K562 (cell line): ENCODE results near the gene FOS. TPM values are rescaled to one million over a fixed set of nuclear protein-coding genes. Genes with fewer than 3 reads are reported as not detected.

Experiments used
- ATAC-seq: fragments of 200-7000 bp; cut with Tn5 transposase; 3 replicates; pipeline ENCODE4 v1.9.1; 2020; ENCODE audit warnings: moderate library complexity
- BruUV-seq: library from RNA; stranded (reverse); fragments of 400-500 nt; replicated peaks from 2 replicates; lab custom pipeline; 2021; lab: Mats Ljungman, UMichigan
- CTCF ChIA-PET: fragments of 300-600 bp; formaldehyde crosslinking; extraction: SDS; loops from one replicate; lab custom pipeline; 2021; ENCODE audit warnings: low intra/inter-chr PET ratio; lab: Yijun Ruan, JAX
- POLR2A ChIA-PET: fragments of 300-600, 350-650 bp; sonication (Branson Sonifier 250); formaldehyde crosslinking; extraction: SDS; loops from one replicate; lab custom pipeline; 2021; ENCODE audit warnings: antibody characterized with exemption, inconsistent platforms; lab: Yijun Ruan, JAX
- DNase-seq, 4 experiments: peaks; one replicate each; pipeline versions ENCODE4 v3.0.0 to v3.0.0-alpha.2; 2011 to 2018; ENCODE audit warnings: low spot score in 3 of 4, mixed read lengths in 3 of 4; ENCODE audit errors: extremely low read depth in 1 of 4
- FAIRE-seq: peaks from 2 replicates; lab custom pipeline; 2011; peaks lifted over from hg19 to GRCh38; lab: Jason Lieb, UNC
- H2AFZ ChIP-seq: 2 replicates; pipeline ENCODE4 v1.6.0; 2011; ENCODE audit warnings: low read depth, low read length, control low read depth, inconsistent platforms
- H3K27ac ChIP-seq: fragments of 200-600 bp; 3 replicates; pipeline ENCODE4 v1.8.0; 2011; ENCODE audit warnings: low read depth, mild to moderate bottlenecking, control low read depth, inconsistent platforms, low read length, moderate library complexity, mixed read lengths; ENCODE audit errors: extremely low read depth
- H3K27me3 ChIP-seq, 2 experiments: fragments of 300-600 bp in 1 of 2; 2 replicates in 1 of 2; 3 replicates in 1 of 2; pipeline versions ENCODE4 v1.6.0 to v1.8.0; 2011; ENCODE audit warnings: inconsistent platforms in 2 of 2, low read length in 2 of 2, mild to moderate bottlenecking in 1 of 2, mixed read lengths in 1 of 2, moderate library complexity in 1 of 2; ENCODE audit not compliant: control insufficient read depth in 2 of 2, insufficient read depth in 2 of 2
- H3K36me3 ChIP-seq: fragments of 300-600 bp; 3 replicates; pipeline ENCODE4 v1.8.0; 2011; ENCODE audit warnings: mild to moderate bottlenecking, low read length, inconsistent platforms; ENCODE audit not compliant: control insufficient read depth, insufficient read depth
- H3K4me1 ChIP-seq, 2 experiments: fragments of 200-600 bp in 1 of 2; replicated peaks in 1 of 2; 2 replicates in 1 of 2; 3 replicates in 1 of 2; pipeline versions ENCODE4 v1.5.1 to v1.8.0; 2011; ENCODE audit warnings: inconsistent platforms in 2 of 2, low read length in 2 of 2, mild to moderate bottlenecking in 1 of 2, mixed read lengths in 1 of 2, moderate library complexity in 1 of 2; ENCODE audit not compliant: control insufficient read depth in 2 of 2, insufficient read depth in 2 of 2
- H3K4me2 ChIP-seq: 2 replicates; pipeline ENCODE4 v1.6.1; 2011; ENCODE audit warnings: low read length, control low read depth, inconsistent platforms, mixed read lengths; ENCODE audit not compliant: insufficient read depth
- H3K4me3 ChIP-seq: fragments of 200-600 bp; sonication (generic), shearing (Covaris generic); 2 replicates; pipeline ENCODE4 v1.5.1; 2016; ENCODE audit warnings: control low read depth, inconsistent platforms
- H3K79me2 ChIP-seq: fragments of 200-600 bp; 3 replicates; pipeline ENCODE4 v1.8.0; 2011; ENCODE audit warnings: low read length, inconsistent platforms; ENCODE audit not compliant: control insufficient read depth, insufficient read depth
- H3K9ac ChIP-seq, 2 experiments: 2 replicates each; pipeline versions ENCODE4 v1.6.0 to v1.6.1; 2011; ENCODE audit warnings: low read depth in 2 of 2, low read length in 2 of 2, control low read depth in 1 of 2, inconsistent platforms in 1 of 2, mild to moderate bottlenecking in 1 of 2, mixed read lengths in 1 of 2; ENCODE audit not compliant: insufficient read depth in 1 of 2
- H3K9me1 ChIP-seq: one replicate; pipeline ENCODE4 v1.6.0; 2011; ENCODE audit warnings: inconsistent platforms, mild to moderate bottlenecking, low read length, moderate library complexity; ENCODE audit not compliant: control insufficient read depth, insufficient read depth
- H3K9me3 ChIP-seq: replicated peaks from 2 replicates; pipeline ENCODE4 v1.5.1; 2011; ENCODE audit warnings: low read depth, low read length, inconsistent platforms; ENCODE audit not compliant: control insufficient read depth, insufficient read depth
- H4K20me1 ChIP-seq: replicated peaks from 2 replicates; pipeline ENCODE4 v1.6.1; 2011; ENCODE audit warnings: low read length, inconsistent platforms, mixed read lengths; ENCODE audit not compliant: control insufficient read depth, insufficient read depth
- CHD2 ChIP-seq: IDR thresholded peaks from 2 replicates; pipeline ENCODE4 v1.6.1; 2011; ENCODE audit warnings: low read depth, low read length
- CREB1 ChIP-seq, 2 experiments: sonication (generic) in 1 of 2; formaldehyde crosslinking in 1 of 2; IDR thresholded peaks; 2 replicates each; pipeline versions ENCODE4 v1.6.1 to v1.8.0; 2012 to 2022; ENCODE audit warnings: inconsistent platforms in 1 of 2, mild to moderate bottlenecking in 1 of 2, missing genetic modification reagents in 1 of 2, moderate library complexity in 1 of 2
- CREBBP ChIP-seq: IDR thresholded peaks from one replicate; pipeline ENCODE4 v1.6.1; 2012; ENCODE audit warnings: low read depth, mild to moderate bottlenecking, control low read depth, inconsistent platforms, low read length
- HMG20B ChIP-seq: fragments of 250-450 bp; sonication (Bioruptor Pico); IDR thresholded peaks from 2 replicates; pipeline ENCODE4 v1.5.0; 2021; ENCODE audit warnings: mild to moderate bottlenecking
- ILK ChIP-seq: fragments of 450-650 bp; IDR thresholded peaks from 2 replicates; pipeline ENCODE4 v1.6.1; 2016; ENCODE audit warnings: missing genetic modification characterization, low read depth, mild to moderate bottlenecking, missing compliant biosample characterization, moderate library complexity, borderline replicate concordance
- MEIS2 ChIP-seq: fragments of 450-650 bp; IDR thresholded peaks from 2 replicates; pipeline ENCODE4 v1.6.1; 2014; ENCODE audit warnings: mild to moderate bottlenecking; ENCODE audit not compliant: partially characterized antibody
- NFRKB ChIP-seq: fragments of 450-650 bp; IDR thresholded peaks from 2 replicates; pipeline ENCODE4 v1.6.1; 2016; ENCODE audit warnings: low read depth
- PHB ChIP-seq: fragments of 250-450 bp; sonication (Bioruptor Pico); IDR thresholded peaks from 2 replicates; pipeline ENCODE4 v1.5.0; 2021
- TCFL5 ChIP-seq: fragments of 250-450 bp; sonication (Bioruptor Pico); conservative IDR thresholded peaks from 2 replicates; pipeline ENCODE4 v1.6.1; 2021; ENCODE audit warnings: mild to moderate bottlenecking, moderate library complexity, matching md5 sums
- TFE3 ChIP-seq: fragments of 450-650 bp; formaldehyde crosslinking; IDR thresholded peaks from 2 replicates; pipeline ENCODE4 v1.4.0; 2020; ENCODE audit warnings: mild to moderate bottlenecking, mixed read lengths
- ZFP1 ChIP-seq: fragments of 450-650 bp; formaldehyde crosslinking; IDR thresholded peaks from 2 replicates; pipeline ENCODE4 v1.4.0; 2020; ENCODE audit warnings: mild to moderate bottlenecking, mixed read lengths
- ZNF431 ChIP-seq: sonication (generic); formaldehyde crosslinking; IDR thresholded peaks from 2 replicates; pipeline ENCODE4 v1.8.0; 2022; ENCODE audit warnings: mild to moderate bottlenecking, missing genetic modification reagents
- WGBS: fragments of 100-300 bp; shearing (Covaris generic); methylation state at CpG from one replicate; pipeline ENCODE4 v1.1.6; 2016; ENCODE audit warnings: low coverage, mixed read lengths; ENCODE audit not compliant: insufficient coverage; ENCODE audit errors: missing lambda C conversion rate; 5-methylcytosine and 5-hydroxymethylcytosine counted together
- in situ Hi-C: fragments of 300-500 bp; cut with MboI; formaldehyde crosslinking; loops from 4 replicates; pipeline ENCODE4 v1.15.0; 2018; ENCODE audit warnings: inconsistent platforms, mixed read lengths
- intact Hi-C: fragments of 100-400 bp; cut with micrococcal nuclease; formaldehyde crosslinking; loops from 2 replicates; pipeline ENCODE4 v1.14.2; 2022
- polyA plus RNA-seq, 8 experiments: library from polyadenylated mRNA; depleted of rRNA in 4 of 8; stranded (reverse) in 5 of 8; unstranded in 3 of 8; fragments of >200 nt; fragmentation: Nextera tagmentation in 2 of 8; fragmentation: Illumina TruSeq in 1 of 8; extraction: Ambion mirVana in 2 of 8; extraction: Trizol in 1 of 8; gene quantifications; 2 replicates each; pipeline versions ENCODE4 v1.2.1 to v1.2.3, GENCODE V29; 2011 to 2014; ENCODE audit warnings: inconsistent platforms in 1 of 8, missing spikeins in 1 of 8
- total RNA-seq, 7 experiments: library from RNA; depleted of rRNA in 6 of 7; stranded (reverse); fragments of >200 nt in 6 of 7; fragmentation: Illumina TruSeq in 2 of 7; extraction: Trizol in 2 of 7; gene quantifications; 2 replicates each; pipeline versions ENCODE4 v1.2.1 to v1.2.3, GENCODE V29; 2011 to 2021; ENCODE audit warnings: low replicate concordance in 1 of 7

Gene FOS
- total and polyA plus RNA-seq, 9 of the 15 experiments (the other 6 are each of a cell fraction or from before 2014, with no cell fraction given) = 0.54 to 13.8 (median 8.9) TPM

DNA sequence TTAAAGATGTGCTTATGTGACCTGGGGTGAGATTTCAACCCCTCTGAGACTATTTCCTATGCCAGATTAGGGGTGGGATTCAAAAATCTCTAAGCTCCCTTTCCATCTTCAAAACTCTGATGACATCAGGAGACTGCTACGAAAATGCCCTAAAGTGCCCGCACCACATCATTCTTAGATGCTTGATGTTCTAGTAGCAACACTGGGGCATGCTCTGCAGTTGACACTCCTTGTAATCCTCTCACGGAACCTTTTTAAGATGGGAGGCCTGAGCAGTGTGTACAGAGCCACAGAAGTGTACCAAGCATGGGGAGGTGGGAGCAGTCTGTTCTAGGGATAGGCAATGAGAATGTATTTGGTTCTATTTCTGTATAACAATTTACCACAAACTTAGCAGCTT is 12.2 kb downstream of the FOS start:
- no peak for FAIRE-seq

GRCh38 chr14:75291331-75291730 is 12.7 kb downstream of the FOS start:
- no peaks in the 10 kb centered on the region; the same call in 2 of the 3 replicates for H3K79me2 ChIP-seq
- ChIA-PET POLR2A (interaction anchor here (1.8 to 2.6 kb wide), 2 partner anchors 10 to 13 kb away, joined by 7 to 24 read pairs; partner anchors contain the start of gene FOS), CTCF (no interaction called here)
- peaks cover 13 to 20% of the 10 kb centered on the region in 2 experiments; a peak in 4 of 5 replicates for H3K4me1 ChIP-seq
- H4K20me1 ChIP-seq = no peaks in the 10 kb centered on the region
- FAIRE-seq = peak; percentile 62
- BruUV-seq = no TSS peak
- no peaks in the 10 kb centered on the region for H3K9me3 ChIP-seq
- H3K9ac ChIP-seq = no peak overlapping the region
- no peak for ATAC-seq
- H3K4me2 ChIP-seq = no peak overlapping the region
- H3K27ac ChIP-seq = no peak overlapping the region
- TF ChIP-seq ZNF431 (no peak), PHB (CRISPR knock-in tag) (no peak), MEIS2 (peak; percentile 12), HMG20B (CRISPR knock-in tag) (no peak), TFE3 (CRISPR knock-in tag) (no peak), CHD2 (peak; percentile 81)
- no peak overlapping the region for H3K4me3 ChIP-seq
- peak overlapping the region; percentile 66 for H2AFZ ChIP-seq
- in situ Hi-C loops = no loop called here
- intact Hi-C loops = no loop called here
- DNase-seq = no peak
- no peaks in the 10 kb centered on the region for H3K9me1 ChIP-seq
- H3K27me3 ChIP-seq = no peaks in the 10 kb centered on the region
- WGBS = 21% methylated on average over 3 of the region's 5 CpGs
- no peaks in the 10 kb centered on the region for H3K36me3 ChIP-seq

More for the DNA sequence above, 12.2 kb downstream of the FOS start:
- no TSS peak for BruUV-seq
- WGBS = 55% methylated on average over 3 of the region's 3 CpGs
- H3K79me2 ChIP-seq = no peaks in the 10 kb centered on the region; the same call in 2 of the 3 replicates
- POLR2A ChIA-PET = interaction anchor here (0.6 to 2.6 kb wide), 3 partner anchors 9 to 212 kb away, joined by 3 to 24 read pairs (median 7); partner anchors contain the start of gene FOS
- TF ChIP-seq ZFP1 (CRISPR knock-in tag) = no peak
- no peak for TF ChIP-seq CREB1 (IDR thresholded peaks at IDR 0.05)
- no peak for TF ChIP-seq CREB1 (CRISPR knock-in tag; IDR thresholded peaks at IDR 0.05)
- TF ChIP-seq TCFL5 (CRISPR knock-in tag) = no peak
- no peak for TF ChIP-seq NFRKB
- no peak for TF ChIP-seq CREBBP
- no peak for TF ChIP-seq ILK (tag)
- TF ChIP-seq, all 486 proteins: peak for 0
- in situ Hi-C loops = no loop called here
- Histone ChIP-seq H3K9me3 (no peaks in the 10 kb centered on the region), H3K36me3 (no peaks in the 10 kb centered on the region), H3K4me3 (no peak overlapping the region), H4K20me1 (no peaks in the 10 kb centered on the region), H2AFZ (peak overlapping the region; percentile 66), H3K27ac (no peak overlapping the region), H3K4me1 (peaks cover 13 to 17% of the 10 kb centered on the region in 2 experiments; a peak in 4 of 5 replicates), H3K4me2 (no peak overlapping the region), H3K27me3 (no peaks in the 10 kb centered on the region), H3K9ac (no peak overlapping the region), H3K9me1 (no peaks in the 10 kb centered on the region)
- ATAC-seq = no peak
- intact Hi-C loops = no loop called here
- CTCF ChIA-PET = no interaction called here
- no peak for DNase-seq
